HG02970 (cell line): Measurements from ENCODE around the gene TMEM263.
"Not testable (repeated sequence)": the region's sequence is repeated elsewhere in the genome, so short reads cannot be mapped to it uniquely, and the experiment has no call there.

Experiments used
- ATAC-seq: cut with Tn5 transposase; IDR thresholded peaks from one replicate; pipeline ENCODE4 v1.9.1; 2021; ENCODE audit warnings: mild to moderate bottlenecking, moderate library complexity, moderate number of reproducible peaks; ENCODE audit not compliant: unreplicated experiment, low FRiP score

TMEM263 gene

GRCh38 chr12:106984588-106985137 is 29.0 kb downstream of the TMEM263 start:
- ATAC-seq, result no peak

DNA sequence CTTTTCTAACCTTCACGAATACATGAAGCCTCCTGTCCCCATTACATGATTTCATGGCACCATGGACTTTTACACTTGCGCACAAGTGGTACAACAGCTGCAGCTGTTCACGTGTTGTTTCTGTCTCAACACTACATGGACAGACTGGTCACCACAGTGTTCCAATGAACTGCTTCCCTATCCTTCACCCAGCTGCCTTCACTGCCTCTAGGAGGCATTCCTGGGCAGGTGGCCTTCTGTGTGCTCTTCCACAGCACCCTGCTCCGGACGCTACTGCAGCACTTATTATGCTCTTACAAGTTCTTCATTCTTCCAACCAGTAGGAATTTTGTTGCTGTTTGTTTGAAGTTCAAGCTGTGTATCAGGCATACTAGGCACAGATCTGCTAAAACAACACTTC is 29.8 kb downstream of the TMEM263 start:
- no peak for ATAC-seq

DNA sequence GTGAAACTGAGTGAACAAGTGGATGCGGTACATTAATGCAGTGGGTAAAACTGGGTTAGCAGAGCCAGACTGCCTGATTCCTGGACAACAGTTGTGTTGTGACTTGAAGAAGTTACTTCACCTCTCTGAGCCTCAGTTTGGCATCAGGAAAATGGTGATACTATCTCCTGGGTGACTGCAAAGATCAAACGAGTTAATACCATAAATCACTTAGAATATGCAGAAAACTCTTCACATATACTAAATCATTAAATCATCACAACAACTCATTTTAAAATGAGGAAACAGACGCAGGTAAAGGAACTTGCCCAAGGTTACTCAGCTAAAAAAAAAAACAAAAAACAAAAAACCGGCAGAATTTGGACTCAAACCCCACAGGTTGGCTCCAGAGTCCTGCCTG is 30.4 kb downstream of the TMEM263 start:
- ATAC-seq, result no peak

- peak; percentile 89 for ATAC-seq
These were observed 31.1 kb downstream of the TMEM263 start, which contains the start of gene MTERF2 for GRCh38 chr12:106986625-106987389. Gene MTERF2 (minus strand): TSS chr12:106987146. CDS start chr12:106978714, 8,432 bp downstream.

DNA sequence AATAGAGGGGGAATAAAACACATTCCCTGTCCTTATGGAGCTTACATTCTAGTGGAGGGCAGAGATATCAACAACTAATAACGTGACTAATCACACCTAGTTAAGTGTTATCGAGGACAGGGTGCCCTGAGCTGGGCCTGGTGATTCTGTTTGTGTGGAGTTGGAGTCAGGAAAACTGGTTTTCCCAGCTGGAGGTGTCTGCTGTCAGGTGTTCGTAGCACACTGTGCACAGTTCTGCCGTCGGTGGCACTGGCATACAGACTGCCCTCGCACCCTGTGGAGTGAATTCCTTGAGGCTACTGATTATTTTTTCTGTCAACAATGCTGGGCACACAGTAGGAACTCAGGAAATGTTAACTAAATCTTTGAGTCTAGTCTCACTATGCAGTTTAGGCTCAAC is 32.1 kb downstream of the TMEM263 start:
- ATAC-seq, result no peak

DNA sequence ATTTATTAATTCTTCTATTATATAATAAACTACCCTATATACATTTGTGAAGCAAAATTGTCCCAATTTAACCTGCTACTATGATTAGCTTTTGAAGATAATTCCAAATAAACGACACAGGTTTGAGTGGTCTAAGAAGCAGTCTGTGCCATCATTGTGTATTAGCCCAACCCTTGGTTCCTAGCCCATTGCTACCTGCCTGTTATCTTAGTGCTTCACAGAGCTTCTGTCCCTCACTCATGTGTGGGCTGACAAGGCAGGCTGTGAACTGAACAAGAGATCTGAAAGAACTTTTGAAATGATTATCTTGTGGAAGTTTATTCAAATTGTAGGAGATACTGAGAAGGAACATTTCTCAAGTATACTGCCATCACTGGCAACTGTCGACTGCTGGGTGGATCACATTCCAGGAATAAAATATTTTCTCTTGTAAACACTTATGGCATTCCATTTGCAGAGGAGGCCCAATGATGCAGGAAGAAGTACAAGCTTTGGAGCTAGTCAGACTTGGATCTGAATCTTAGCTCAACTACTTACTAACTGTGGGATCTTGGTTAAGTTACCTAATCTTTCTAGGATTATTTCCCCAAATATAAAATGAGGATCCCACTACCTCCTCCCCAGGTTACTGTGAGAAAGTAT is 39.0 kb downstream of the TMEM263 start:
- ATAC-seq, result no peak

GRCh38 chr12:106996102-106996501 is 40.4 kb downstream of the TMEM263 start:
- not testable (repeated sequence) for ATAC-seq

- ATAC-seq, result no peak
These were observed 42.2 kb downstream of the TMEM263 start for GRCh38 chr12:106997916-106998315.

DNA sequence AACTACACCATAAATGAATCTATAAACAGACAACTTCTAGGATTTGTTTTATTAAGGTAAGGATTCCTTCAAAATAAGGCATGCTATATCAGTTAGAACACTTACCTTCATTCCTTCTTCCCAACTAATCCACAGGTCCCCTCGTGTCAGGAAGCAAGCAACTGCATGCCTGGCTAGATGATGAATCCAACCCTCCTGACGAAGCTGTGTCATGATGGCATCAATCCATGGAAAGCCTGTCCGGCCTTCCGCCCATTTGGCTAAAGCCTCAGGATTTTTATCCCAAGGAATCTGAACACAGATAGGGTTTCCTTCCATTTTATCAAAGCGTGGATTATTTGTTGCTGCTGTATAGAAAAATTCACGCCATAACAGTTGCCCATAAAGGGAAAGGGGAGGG is 43.7 kb downstream of the TMEM263 start:
- ATAC-seq, result no peak

GRCh38 chr12:107002665-107003064 is 47.0 kb downstream of the TMEM263 start:
- not testable (repeated sequence) for ATAC-seq

- ATAC-seq, result no peak
These were observed 51.7 kb downstream of the TMEM263 start for GRCh38 chr12:107007411-107007810.

DNA sequence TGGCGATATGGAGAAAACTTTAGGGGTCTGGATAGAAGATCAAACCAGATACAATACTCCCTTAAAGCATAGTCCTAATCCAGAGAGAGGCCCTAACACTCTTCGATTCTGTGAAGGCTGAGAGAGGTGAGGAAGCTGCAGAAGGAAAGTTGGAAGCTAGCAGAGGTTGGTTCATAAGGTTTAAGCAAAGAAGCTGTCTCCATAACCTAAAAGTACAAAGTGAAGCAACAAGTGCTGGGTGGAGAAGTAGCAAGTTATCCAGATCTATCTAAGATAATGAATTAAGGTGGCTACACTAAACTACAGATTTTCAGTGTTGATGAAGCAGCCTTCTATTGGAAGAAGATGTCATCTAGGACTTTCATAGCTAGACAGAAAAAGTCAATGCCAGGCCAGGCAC is 55.8 kb downstream of the TMEM263 start:
- no peak for ATAC-seq

DNA sequence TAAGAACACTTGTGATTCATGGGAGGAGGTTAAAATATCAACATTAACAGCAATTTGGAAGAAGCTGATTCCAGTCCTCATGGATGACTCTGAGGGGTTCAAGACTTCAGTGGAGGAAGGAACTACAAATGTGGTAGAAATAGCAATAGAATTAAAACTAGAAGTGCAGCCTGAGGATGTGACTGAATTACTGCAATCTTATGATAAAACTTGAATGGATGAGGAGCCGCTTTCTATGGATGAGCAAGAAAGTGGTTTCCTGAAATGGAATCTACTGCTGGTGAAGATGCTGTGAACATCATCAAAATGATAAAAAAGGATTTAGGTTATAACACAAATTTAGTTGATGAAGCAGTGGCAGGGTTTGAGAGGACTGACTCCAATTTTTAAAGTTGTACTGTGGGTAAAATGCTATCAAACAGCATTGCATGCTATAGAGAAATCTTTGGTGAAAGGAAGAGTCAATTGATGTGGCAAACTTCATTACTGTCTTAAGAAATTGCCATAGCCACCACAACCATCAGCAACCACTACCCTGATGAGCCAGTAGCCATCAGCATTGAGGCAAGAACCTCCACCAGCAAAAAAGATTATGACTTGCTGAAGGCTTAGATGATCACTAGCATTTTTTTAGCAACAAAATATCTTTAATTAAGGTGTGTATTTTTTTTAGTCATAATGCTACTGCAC is 57.2 kb downstream of the TMEM263 start:
- no peak for ATAC-seq

- no peak for ATAC-seq
These were observed 58.3 kb downstream of the TMEM263 start for GRCh38 chr12:107014055-107014454.

DNA sequence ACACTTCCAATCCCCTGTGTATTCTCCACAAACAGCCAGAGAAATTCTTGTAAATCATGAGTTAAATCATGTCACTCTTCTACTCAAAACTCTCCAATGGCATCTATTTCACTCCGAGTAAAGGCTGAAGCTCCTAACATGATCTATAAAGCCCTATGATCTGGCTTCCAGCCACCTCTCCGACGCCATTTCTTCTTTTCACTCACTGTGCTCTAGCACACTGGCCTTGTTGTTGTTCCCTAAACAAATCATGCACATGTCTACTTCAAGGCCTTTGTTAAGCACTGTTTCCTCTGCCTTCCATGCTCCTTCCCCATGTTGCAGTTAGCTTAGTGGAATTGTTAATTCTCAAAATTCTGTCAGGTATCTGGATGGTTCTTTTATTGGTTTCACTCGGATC is 61.3 kb downstream of the TMEM263 start:
- ATAC-seq, result no peak

DNA sequence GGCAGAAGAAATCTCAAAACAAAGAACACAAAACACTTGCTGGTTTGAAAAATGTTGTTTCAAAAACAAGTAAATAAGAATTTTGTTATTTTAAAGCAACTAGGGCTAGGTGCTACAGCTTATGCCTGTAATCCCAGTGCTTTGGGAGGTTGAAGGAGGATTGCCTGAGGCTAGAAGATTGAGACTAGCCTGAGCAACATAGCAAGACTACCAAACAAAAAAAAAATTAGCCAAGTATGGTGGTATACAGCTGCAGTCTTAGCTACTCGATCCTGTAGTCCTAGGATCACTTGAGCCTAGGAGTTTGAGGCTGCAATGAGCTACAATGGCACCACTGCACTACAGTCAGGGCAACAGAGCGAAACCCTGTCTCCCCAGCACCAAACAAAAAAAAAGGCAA is 63.8 kb downstream of the TMEM263 start:
- ATAC-seq, result no peak
